Neural cell (in vitro differentiated cells): ENCODE data around the gene CD300LG. TPM values are rescaled to one million over a fixed set of nuclear protein-coding genes. Genes with fewer than 3 reads are reported as not detected.
A peak's percentile ranks its signal among the peaks of the same experiment; 100 is the strongest.

ENCODE experiments used
- H2AFZ ChIP-seq: fragments of 200-600, 300-800 bp; sonication (generic), shearing (Covaris generic); 2 replicates; pipeline ENCODE4 v1.6.0; 2014; ENCODE audit warnings: low read depth, mild to moderate bottlenecking, antibody characterized with exemption, low read length, moderate library complexity
- H3F3A ChIP-seq: fragments of 200-600 bp; shearing (Covaris generic); 2 replicates; pipeline ENCODE4 v1.6.1; 2016; ENCODE audit warnings: mild to moderate bottlenecking, moderate library complexity, mixed read lengths, antibody characterized with exemption, low read length; ENCODE audit not compliant: insufficient read depth, poor library complexity, severe bottlenecking
- H3K27ac ChIP-seq: fragments of 200-600, 300-800 bp; sonication (generic), shearing (Covaris generic); 2 replicates; pipeline ENCODE4 v1.5.1; 2014; ENCODE audit warnings: mild to moderate bottlenecking, low read length, moderate library complexity
- H3K27me3 ChIP-seq: fragments of 300-800, 200-600 bp; sonication (generic), shearing (Covaris generic); 2 replicates; pipeline ENCODE4 v1.6.0; 2014; ENCODE audit warnings: mild to moderate bottlenecking, low read depth, low read length, moderate library complexity; ENCODE audit not compliant: insufficient read depth
- H3K36me3 ChIP-seq: fragments of 300-800, 200-600 bp; sonication (generic), shearing (Covaris generic); 2 replicates; pipeline ENCODE4 v1.5.1; 2014; ENCODE audit warnings: mild to moderate bottlenecking, antibody characterized with exemption, low read length, moderate library complexity; ENCODE audit not compliant: insufficient read depth
- H3K4me2 ChIP-seq: fragments of 300-800, 200-600 bp; sonication (generic), shearing (Covaris generic); 2 replicates; pipeline ENCODE4 v1.6.0; 2014; ENCODE audit warnings: mild to moderate bottlenecking, low read length
- H3K4me3 ChIP-seq: fragments of 300-800, 200-600 bp; sonication (generic), shearing (Covaris generic); 2 replicates; pipeline ENCODE4 v1.5.1; 2014; ENCODE audit warnings: mild to moderate bottlenecking, low read length, moderate library complexity
- H3K79me2 ChIP-seq: fragments of 200-600 bp; shearing (Covaris generic); replicated peaks from 2 replicates; pipeline ENCODE4 v1.6.0; 2014; ENCODE audit warnings: mild to moderate bottlenecking, low read length, moderate library complexity; ENCODE audit not compliant: insufficient read depth
- H3K9ac ChIP-seq: fragments of 300-800, 200-600 bp; sonication (generic), shearing (Covaris generic); 2 replicates; pipeline ENCODE4 v1.6.1; 2016; ENCODE audit warnings: mild to moderate bottlenecking, low read length, mixed read lengths
- H3K9me2 ChIP-seq: fragments of 200-600 bp; shearing (Covaris generic); 2 replicates; pipeline ENCODE4 v1.6.1; 2016; ENCODE audit warnings: mild to moderate bottlenecking, low read length, mixed read lengths; ENCODE audit not compliant: insufficient read depth
- H3K9me3 ChIP-seq: fragments of 200-600, 300-800 bp; sonication (generic), shearing (Covaris generic); 2 replicates; pipeline ENCODE4 v1.6.1; 2016; ENCODE audit warnings: mild to moderate bottlenecking, mixed run types, low read length, moderate library complexity, mixed read lengths
- H4K20me1 ChIP-seq: fragments of 200-600 bp; shearing (Covaris generic); 2 replicates; pipeline ENCODE4 v1.6.1; 2016; ENCODE audit warnings: mild to moderate bottlenecking, mixed run types; ENCODE audit not compliant: insufficient read depth
- EP300 ChIP-seq: fragments of 450-650 bp; conservative IDR thresholded peaks from 2 replicates; pipeline ENCODE4 v1.6.1; 2014; ENCODE audit warnings: antibody characterized with exemption, mild to moderate bottlenecking, moderate library complexity; ENCODE audit not compliant: poor library complexity, severe bottlenecking
- EZH2 ChIP-seq: fragments of 200-600, 300-800 bp; shearing (Covaris generic), sonication (generic); IDR thresholded peaks from 2 replicates; pipeline ENCODE4 v1.6.1; 2014; ENCODE audit warnings: antibody characterized with exemption, low read length, borderline replicate concordance, mild to moderate bottlenecking; ENCODE audit not compliant: insufficient read depth, poor library complexity, severe bottlenecking
- MXI1 ChIP-seq: fragments of 450-650 bp; conservative IDR thresholded peaks from 2 replicates; pipeline ENCODE4 v1.6.1; 2014; ENCODE audit warnings: antibody characterized with exemption, mild to moderate bottlenecking; ENCODE audit not compliant: poor library complexity, severe bottlenecking
- POLR2AphosphoS5 ChIP-seq: IDR thresholded peaks from 2 replicates; pipeline ENCODE4 v1.6.1; 2012
- RAD21 ChIP-seq: fragments of 450-650 bp; conservative IDR thresholded peaks from 2 replicates; pipeline ENCODE4 v1.6.1; 2014; ENCODE audit warnings: antibody characterized with exemption, mild to moderate bottlenecking, moderate library complexity
- SMC3 ChIP-seq: fragments of 450-650 bp; conservative IDR thresholded peaks from 2 replicates; pipeline ENCODE4 v1.6.1; 2014; ENCODE audit warnings: antibody characterized with exemption, mild to moderate bottlenecking, moderate library complexity; ENCODE audit not compliant: poor library complexity
- TAF1 ChIP-seq: IDR thresholded peaks from 2 replicates; pipeline ENCODE4 v1.6.1; 2012; ENCODE audit warnings: low read depth
- polyA plus RNA-seq: library from polyadenylated mRNA; depleted of rRNA; stranded (reverse); fragments of >200 nt; gene quantifications from 2 replicates; pipeline ENCODE4 v1.2.3, GENCODE V29; 2014
- TF ChIP-seq, protein P1 (sequence below): fragments of 450-650 bp; IDR thresholded peaks from 2 replicates; pipeline ENCODE4 v1.5.1; 2014; ENCODE audit warnings: antibody characterized with exemption, mild to moderate bottlenecking, moderate library complexity; ENCODE audit not compliant: poor library complexity, severe bottlenecking
- TF ChIP-seq, protein P2 (sequence below): IDR thresholded peaks from 2 replicates; pipeline ENCODE4 v1.6.1; 2012; ENCODE audit warnings: borderline replicate concordance

The CD300LG gene
- polyA plus RNA-seq, 1 donor from 2014 or later: not detected

DNA sequence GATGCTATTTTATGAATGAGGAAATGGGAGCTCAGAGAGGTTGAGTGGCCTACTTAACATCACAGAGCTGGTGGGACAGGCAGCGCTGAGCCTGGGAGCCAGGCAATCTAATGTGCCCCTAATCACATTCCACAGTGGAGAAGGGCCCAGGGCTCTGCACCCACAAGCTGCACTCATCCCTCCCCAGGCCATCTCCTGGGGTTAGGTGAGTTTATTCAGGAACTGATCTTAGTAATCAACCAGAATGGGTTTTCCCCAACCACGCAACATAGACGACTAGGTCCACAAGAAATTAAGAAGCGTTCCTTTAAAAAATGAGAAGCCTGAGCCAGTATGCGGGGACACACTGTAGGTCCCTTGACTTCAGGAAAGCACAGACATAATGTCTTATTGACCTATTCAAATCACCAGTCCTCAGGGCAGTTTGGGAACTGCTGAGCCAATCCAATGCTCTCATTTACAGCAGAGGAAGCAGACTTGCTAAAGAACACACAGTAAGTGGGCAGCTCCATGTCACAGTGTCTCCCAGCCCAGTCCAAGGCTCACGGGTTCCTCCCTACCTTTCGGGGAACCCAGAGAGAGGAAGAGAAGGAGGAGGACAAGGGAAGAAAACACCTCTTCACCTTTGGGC, 16.4 kb upstream of the CD300LG start:
- Histone ChIP-seq H3K27ac (no peak overlapping the region), H3K36me3 (no peaks in the 10 kb centered on the region)

DNA sequence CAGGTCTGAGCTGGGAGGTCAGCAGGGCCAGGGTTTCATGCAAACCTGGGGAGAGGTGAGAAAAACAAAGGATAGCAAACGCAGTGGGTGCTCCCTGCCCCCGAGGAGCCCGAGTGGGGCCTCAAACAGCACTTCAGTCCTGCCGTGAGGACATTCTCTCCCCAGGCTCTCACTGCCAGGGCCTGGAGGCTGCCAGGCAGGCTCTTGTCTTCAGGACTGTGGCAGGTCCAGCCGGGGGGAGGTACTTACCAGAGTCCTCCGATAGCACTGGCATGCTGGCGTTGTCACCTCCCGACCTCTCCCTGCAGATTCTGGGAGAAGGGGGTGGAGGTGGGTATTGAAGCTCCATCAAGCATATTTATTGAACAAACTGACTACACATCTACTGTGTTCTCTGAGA, 15.3 kb upstream of the CD300LG start:
- H3K36me3 ChIP-seq: no peaks in the 10 kb centered on the region
- TF ChIP-seq TAF1: no peak
- TF ChIP-seq, protein P1, sequence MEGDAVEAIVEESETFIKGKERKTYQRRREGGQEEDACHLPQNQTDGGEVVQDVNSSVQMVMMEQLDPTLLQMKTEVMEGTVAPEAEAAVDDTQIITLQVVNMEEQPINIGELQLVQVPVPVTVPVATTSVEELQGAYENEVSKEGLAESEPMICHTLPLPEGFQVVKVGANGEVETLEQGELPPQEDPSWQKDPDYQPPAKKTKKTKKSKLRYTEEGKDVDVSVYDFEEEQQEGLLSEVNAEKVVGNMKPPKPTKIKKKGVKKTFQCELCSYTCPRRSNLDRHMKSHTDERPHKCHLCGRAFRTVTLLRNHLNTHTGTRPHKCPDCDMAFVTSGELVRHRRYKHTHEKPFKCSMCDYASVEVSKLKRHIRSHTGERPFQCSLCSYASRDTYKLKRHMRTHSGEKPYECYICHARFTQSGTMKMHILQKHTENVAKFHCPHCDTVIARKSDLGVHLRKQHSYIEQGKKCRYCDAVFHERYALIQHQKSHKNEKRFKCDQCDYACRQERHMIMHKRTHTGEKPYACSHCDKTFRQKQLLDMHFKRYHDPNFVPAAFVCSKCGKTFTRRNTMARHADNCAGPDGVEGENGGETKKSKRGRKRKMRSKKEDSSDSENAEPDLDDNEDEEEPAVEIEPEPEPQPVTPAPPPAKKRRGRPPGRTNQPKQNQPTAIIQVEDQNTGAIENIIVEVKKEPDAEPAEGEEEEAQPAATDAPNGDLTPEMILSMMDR: no peak
- no peak for TF ChIP-seq SMC3
- no peak for TF ChIP-seq EZH2
- TF ChIP-seq POLR2AphosphoS5: no peak
- TF ChIP-seq EP300: no peak
- TF ChIP-seq, protein P2, sequence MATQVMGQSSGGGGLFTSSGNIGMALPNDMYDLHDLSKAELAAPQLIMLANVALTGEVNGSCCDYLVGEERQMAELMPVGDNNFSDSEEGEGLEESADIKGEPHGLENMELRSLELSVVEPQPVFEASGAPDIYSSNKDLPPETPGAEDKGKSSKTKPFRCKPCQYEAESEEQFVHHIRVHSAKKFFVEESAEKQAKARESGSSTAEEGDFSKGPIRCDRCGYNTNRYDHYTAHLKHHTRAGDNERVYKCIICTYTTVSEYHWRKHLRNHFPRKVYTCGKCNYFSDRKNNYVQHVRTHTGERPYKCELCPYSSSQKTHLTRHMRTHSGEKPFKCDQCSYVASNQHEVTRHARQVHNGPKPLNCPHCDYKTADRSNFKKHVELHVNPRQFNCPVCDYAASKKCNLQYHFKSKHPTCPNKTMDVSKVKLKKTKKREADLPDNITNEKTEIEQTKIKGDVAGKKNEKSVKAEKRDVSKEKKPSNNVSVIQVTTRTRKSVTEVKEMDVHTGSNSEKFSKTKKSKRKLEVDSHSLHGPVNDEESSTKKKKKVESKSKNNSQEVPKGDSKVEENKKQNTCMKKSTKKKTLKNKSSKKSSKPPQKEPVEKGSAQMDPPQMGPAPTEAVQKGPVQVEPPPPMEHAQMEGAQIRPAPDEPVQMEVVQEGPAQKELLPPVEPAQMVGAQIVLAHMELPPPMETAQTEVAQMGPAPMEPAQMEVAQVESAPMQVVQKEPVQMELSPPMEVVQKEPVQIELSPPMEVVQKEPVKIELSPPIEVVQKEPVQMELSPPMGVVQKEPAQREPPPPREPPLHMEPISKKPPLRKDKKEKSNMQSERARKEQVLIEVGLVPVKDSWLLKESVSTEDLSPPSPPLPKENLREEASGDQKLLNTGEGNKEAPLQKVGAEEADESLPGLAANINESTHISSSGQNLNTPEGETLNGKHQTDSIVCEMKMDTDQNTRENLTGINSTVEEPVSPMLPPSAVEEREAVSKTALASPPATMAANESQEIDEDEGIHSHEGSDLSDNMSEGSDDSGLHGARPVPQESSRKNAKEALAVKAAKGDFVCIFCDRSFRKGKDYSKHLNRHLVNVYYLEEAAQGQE: no peak
- no peak for TF ChIP-seq MXI1
- H3K4me3 ChIP-seq: peak overlapping the region; percentile 87
- no peaks in the 10 kb centered on the region for H3K9me2 ChIP-seq
- H3F3A ChIP-seq: no peaks in the 10 kb centered on the region
- H3K9me3 ChIP-seq: no peaks in the 10 kb centered on the region
- H3K27ac ChIP-seq: no peak overlapping the region
- H3K79me2 ChIP-seq: no peaks in the 10 kb centered on the region
- no peak overlapping the region for H2AFZ ChIP-seq
- no peak overlapping the region for H3K9ac ChIP-seq
- no peaks in the 10 kb centered on the region for H4K20me1 ChIP-seq
- H3K27me3 ChIP-seq: no peaks in the 10 kb centered on the region
- H3K4me2 ChIP-seq: peak overlapping the region; percentile 66

More for the DNA sequence above, 16.4 kb upstream of the CD300LG start:
- no peaks in the 10 kb centered on the region for H3K79me2 ChIP-seq
- H3K4me3 ChIP-seq: no peak overlapping the region
- H3F3A ChIP-seq: no peaks in the 10 kb centered on the region
- TF ChIP-seq, protein P1: no peak
- TF ChIP-seq, protein P2: no peak
- TF ChIP-seq POLR2AphosphoS5 (no peak), MXI1 (no peak), TAF1 (no peak), EZH2 (no peak), EP300 (no peak), SMC3 (no peak), RAD21 (no peak)
- no peaks in the 10 kb centered on the region for H3K9me2 ChIP-seq
- H2AFZ ChIP-seq: no peak overlapping the region
- H4K20me1 ChIP-seq: no peaks in the 10 kb centered on the region
- H3K9ac ChIP-seq: no peak overlapping the region
- no peaks in the 10 kb centered on the region for H3K27me3 ChIP-seq
- no peak overlapping the region for H3K4me2 ChIP-seq
- no peaks in the 10 kb centered on the region for H3K9me3 ChIP-seq
